GM12864 (cell line): ENCODE data around the gene TAMALIN.

Source experiments
- DNase-seq: peaks from one replicate; pipeline ENCODE4 v3.0.0-alpha.2; 2011; ENCODE audit warnings: low read depth
- H3K4me3 ChIP-seq: 2 replicates; pipeline ENCODE4 v1.5.1; 2011; ENCODE audit warnings: mild to moderate bottlenecking, low read depth, low read length, control low read depth
- TF ChIP-seq, protein P1 (sequence below): IDR thresholded peaks from 2 replicates; pipeline ENCODE4 v1.5.1; 2011; ENCODE audit warnings: low read depth, mild to moderate bottlenecking, moderate library complexity, low read length, control low read depth, inconsistent platforms; ENCODE audit errors: missing control alignments

TAMALIN gene

DNA sequence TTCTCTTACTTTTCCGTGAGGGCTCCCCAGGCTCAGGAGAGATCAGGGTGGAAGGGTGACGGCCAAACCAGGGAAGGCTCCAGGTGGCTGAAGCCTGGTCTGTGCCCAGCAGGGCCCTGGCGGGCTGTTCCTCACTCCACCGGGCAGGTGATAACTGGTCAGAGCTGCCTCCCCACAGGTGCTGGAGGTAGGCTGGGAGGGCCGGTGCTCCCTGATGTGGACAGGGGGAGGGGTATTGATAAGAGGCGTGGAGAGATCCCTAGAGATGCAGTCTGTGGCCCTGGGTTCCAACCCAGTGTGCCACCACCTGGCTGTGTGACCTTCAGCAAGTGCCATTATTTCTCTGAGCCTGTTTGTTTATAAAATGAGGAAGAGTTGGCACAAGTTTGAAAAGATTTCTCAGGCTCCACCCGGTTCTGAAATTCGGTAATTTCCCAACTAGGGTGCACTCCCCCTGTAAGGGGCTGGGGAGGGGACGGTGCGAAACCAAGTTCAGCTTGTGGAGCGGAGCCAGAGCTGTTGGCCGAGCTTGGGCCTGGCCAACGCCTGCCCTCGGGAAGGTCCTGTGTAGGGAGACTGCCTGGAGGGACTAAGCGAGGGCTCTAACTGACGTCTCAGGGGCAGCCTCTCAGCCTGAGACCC lies 43.5 kb downstream of the TAMALIN start:
- peak overlapping the region; percentile 77 for H3K4me3 ChIP-seq
- DNase-seq: no peak
- TF ChIP-seq, protein P1, sequence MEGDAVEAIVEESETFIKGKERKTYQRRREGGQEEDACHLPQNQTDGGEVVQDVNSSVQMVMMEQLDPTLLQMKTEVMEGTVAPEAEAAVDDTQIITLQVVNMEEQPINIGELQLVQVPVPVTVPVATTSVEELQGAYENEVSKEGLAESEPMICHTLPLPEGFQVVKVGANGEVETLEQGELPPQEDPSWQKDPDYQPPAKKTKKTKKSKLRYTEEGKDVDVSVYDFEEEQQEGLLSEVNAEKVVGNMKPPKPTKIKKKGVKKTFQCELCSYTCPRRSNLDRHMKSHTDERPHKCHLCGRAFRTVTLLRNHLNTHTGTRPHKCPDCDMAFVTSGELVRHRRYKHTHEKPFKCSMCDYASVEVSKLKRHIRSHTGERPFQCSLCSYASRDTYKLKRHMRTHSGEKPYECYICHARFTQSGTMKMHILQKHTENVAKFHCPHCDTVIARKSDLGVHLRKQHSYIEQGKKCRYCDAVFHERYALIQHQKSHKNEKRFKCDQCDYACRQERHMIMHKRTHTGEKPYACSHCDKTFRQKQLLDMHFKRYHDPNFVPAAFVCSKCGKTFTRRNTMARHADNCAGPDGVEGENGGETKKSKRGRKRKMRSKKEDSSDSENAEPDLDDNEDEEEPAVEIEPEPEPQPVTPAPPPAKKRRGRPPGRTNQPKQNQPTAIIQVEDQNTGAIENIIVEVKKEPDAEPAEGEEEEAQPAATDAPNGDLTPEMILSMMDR: no peak

DNA sequence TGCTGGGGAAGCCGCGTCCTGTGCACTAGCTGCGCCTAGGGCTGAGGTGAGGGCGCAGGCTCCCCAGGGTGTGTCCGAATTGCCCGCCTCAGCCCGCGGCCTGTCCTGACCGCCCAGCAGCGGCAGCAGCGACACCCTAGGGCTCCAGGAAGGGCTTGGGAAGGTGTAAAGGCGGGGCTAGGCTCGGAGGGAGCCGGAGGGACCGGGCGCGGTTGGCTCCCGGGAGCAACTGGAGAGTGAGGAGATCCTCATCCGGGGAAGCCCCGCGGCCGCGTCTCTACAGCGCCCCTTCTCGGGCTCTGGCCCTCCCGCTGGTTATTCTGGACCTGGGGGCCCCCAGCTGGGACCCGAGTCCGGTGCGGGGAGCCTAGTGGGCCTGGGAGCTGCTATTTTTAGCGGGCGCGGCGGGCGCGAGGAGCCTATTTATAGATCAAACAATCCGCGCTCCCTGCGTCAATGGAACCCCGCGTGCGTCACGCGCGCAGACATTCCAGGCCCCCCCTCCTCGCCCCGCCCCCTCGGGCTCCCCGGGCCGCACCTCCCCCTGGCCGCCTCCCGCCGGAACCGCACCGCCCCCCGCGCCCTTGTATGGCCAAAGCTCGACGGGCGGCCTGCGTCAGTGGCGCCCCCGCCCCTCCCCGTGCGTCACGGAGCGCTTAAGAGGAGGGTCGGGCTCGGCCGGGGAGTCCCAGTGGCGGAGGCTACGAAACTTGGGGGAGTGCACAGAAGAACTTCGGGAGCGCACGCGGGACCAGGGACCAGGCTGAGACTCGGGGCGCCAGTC lies 44.2 kb downstream of the TAMALIN start, which contains the start of gene NR4A1:
TSS of gene NR4A1 (plus strand) at position 685 of the 784 bp plus-strand sequence. CDS start 2,887 bp downstream, outside the sequence.
- TF ChIP-seq, protein P1: peak; percentile 13
- peak; percentile 44 for DNase-seq
- H3K4me3 ChIP-seq: peak within 1 kb of the TSS; percentile 77

DNA sequence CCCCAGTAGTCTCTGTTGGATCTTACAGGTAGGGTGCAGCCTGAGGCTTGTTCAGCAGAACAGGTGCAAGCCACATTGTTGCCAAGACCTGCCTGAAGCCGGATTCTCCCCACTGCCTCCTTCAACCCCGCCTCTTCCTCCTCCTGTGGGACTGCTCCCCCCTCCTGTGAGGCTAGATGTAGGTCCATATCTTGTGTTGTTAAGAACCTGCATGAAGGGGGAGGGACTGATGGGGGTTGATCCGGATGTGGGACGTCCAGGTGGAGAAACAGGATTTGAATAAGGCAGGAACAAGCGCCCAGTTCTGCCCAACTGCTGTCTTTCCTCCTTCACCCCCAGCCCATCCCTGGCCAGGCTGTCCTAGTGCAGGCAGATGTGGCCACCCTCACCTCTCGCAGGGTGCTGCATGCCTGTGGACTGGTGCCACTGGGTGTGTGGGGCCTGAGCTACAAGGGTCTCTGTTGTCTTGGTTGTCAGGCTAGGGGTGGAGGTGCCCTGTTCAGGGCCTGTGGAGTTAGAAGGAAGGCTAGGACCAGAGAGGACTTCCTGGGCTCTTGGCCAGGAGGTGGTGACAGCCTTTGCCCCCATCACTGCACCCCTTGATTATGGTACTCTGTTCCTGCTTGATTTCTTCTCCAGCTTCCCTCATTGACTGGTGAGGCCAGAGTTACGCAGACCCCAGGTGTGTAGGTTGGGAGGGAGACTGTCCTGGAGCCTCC lies 45.9 kb downstream of the TAMALIN start:
- DNase-seq: no peak
- TF ChIP-seq, protein P1: no peak
- peak overlapping the region; percentile 53 for H3K4me3 ChIP-seq

DNA sequence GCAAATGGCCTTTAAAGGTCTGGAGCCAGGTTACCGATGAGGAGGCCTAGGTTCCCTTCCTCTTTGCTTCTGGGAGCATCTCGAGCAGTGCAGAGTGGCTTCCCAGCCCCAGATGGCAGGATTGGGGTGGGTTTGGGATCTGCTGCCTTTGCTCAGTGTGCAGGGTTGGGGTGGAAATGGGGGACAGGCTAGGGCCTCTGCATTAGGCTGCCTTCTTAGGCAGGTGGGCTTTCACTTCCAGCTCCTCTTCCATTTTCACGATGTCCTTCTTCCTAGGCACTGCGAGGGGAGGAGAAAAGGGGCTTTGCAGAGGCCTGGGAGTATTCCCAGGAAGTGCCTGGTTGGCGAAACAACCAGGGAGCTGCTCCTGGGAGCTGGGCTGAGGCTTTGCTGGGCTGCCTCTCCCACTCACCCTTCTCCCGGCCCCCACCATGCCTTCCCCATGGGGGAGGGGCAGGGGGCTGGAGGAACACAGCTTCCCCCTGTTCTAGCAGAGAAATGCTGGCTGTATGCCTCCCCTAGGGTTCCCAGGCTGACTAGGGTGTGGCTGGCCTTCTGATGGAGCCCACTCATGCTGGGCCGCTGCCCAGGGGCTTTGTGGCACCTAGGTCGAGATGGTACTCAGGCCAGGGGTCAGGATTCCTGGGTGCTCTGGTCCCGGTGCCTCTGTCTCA lies 46.9 kb downstream of the TAMALIN start:
- H3K4me3 ChIP-seq: no peak overlapping the region
- TF ChIP-seq, protein P1: no peak
- no peak for DNase-seq

DNA sequence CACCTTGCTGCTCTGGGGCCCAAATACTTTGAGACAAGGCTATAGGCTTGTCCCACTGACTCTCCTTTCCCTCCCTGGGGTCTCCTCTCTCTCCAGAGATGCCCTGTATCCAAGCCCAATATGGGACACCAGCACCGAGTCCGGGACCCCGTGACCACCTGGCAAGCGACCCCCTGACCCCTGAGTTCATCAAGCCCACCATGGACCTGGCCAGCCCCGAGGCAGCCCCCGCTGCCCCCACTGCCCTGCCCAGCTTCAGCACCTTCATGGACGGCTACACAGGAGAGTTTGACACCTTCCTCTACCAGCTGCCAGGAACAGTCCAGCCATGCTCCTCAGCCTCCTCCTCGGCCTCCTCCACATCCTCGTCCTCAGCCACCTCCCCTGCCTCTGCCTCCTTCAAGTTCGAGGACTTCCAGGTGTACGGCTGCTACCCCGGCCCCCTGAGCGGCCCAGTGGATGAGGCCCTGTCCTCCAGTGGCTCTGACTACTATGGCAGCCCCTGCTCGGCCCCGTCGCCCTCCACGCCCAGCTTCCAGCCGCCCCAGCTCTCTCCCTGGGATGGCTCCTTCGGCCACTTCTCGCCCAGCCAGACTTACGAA lies 47.6 kb downstream of the TAMALIN start:
- no peak overlapping the region for H3K4me3 ChIP-seq
- TF ChIP-seq, protein P1: no peak
- no peak for DNase-seq
